ENCODE data around the gene KCTD18. TPM values are rescaled to one million over a fixed set of nuclear protein-coding genes. Genes with fewer than 3 reads are reported as not detected.

Gene KCTD18
- total and polyA plus RNA-seq, 2 of the 8 experiments (the other 6 are each of a cell fraction or from before 2014, with no cell fraction given): 1.6 to 3.1 TPM

DNA sequence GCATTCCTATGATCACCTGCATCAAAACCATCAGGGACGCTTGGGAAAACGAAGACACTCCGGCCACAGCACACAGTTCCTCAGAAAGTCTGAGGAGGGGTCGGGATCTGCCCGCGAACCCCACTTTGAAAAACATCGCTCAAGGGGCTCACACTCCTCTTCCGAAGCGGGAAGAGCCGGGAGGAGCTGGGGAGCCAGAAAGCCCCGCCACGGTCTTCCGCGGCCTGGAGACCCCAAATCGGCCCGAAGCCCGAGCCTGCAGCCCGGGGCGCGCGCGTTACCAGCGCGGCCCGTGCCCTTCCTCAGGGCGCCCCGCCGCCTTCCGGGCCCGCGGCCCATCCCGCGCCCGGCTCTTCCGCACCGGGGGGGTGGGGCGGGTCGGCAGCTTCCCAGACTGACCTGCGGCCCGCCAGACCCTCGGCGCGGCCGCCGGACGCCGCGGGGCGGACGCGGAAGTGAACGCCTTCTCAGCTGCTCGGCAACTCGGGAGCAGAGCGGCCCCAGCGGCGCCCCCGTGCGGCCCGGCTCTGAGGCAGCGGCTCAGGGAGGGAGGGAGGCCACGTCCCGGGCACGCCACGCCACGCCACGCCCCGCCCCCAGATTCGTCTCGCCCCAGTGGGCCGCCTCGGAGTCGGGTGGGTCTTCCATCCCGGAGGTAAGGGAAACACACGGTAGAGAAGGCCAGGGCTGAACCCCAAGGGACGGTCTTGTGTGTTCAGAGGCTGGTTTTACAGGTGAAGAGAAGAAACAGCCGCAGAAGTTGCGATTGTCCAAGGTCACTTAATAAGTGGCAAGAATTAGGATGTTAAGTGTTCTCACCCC, at the start of gene KCTD18 (continued):
- TF ChIP-seq SUZ12 (IDR thresholded peaks at IDR 0.05; ENCODE audit: low read length) (0 out of 2 replicates have a peak, but pooled peaks have one; percentile 37), POU5F1 (IDR thresholded peaks at IDR 0.05; ENCODE audit: low read depth, low read length) (no peak), FOSL1 (IDR thresholded peaks at IDR 0.05; ENCODE audit: insufficient read depth, low read depth, low read length) (no peak), KDM1A (IDR thresholded peaks at IDR 0.05; ENCODE audit: borderline replicate concordance, low read length) (no peak), TEAD4 (IDR thresholded peaks at IDR 0.05; ENCODE audit: low read depth, low read length) (no peak), HDAC2 (IDR thresholded peaks at IDR 0.05; ENCODE audit: borderline replicate concordance in 1 of 2, low read depth in 2 of 2, low read length in 2 of 2) (peak; percentile 91 to 99; a peak in 2 of 4 replicates), CBX5 (IDR thresholded peaks at IDR 0.05; ENCODE audit: low read depth, low read length) (no peak), GTF2F1 (IDR thresholded peaks at IDR 0.05; ENCODE audit: borderline replicate concordance, low read depth, low read length) (peak; percentile 85), SIN3A (conservative IDR thresholded peaks at IDR 0.05 in 1 of 2, IDR thresholded peaks at IDR 0.05 in 1 of 2; ENCODE audit: low read depth in 1 of 2, low read length in 2 of 2) (peak; percentile 85 to 88; a peak in 3 of 4 replicates), SP1 (IDR thresholded peaks at IDR 0.05; ENCODE audit: low read depth, low read length) (no peak), HDAC6 (IDR thresholded peaks at IDR 0.05; ENCODE audit: low read depth, low read length) (no peak), BCL11A (IDR thresholded peaks at IDR 0.05; ENCODE audit: low read depth in 2 of 2, low read length in 2 of 2) (no peak), RAD21 (IDR thresholded peaks at IDR 0.05 in 1 of 2, conservative IDR thresholded peaks at IDR 0.05 in 1 of 2; ENCODE audit: low read depth in 2 of 2, low read length in 2 of 2) (peak; percentile 50 to 64; a peak in 3 of 4 replicates), CTBP2 (IDR thresholded peaks at IDR 0.05; ENCODE audit: borderline replicate concordance, insufficient read depth, insufficient read length, low read length) (no peak), BRCA1 (IDR thresholded peaks at IDR 0.05; ENCODE audit: low read depth, low read length) (no peak)
- TF ChIP-seq, protein P1, sequence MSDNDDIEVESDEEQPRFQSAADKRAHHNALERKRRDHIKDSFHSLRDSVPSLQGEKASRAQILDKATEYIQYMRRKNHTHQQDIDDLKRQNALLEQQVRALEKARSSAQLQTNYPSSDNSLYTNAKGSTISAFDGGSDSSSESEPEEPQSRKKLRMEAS (IDR thresholded peaks at IDR 0.05): peak; percentile 46; the same call in 1 of the 2 replicates
- TF ChIP-seq, protein P2, sequence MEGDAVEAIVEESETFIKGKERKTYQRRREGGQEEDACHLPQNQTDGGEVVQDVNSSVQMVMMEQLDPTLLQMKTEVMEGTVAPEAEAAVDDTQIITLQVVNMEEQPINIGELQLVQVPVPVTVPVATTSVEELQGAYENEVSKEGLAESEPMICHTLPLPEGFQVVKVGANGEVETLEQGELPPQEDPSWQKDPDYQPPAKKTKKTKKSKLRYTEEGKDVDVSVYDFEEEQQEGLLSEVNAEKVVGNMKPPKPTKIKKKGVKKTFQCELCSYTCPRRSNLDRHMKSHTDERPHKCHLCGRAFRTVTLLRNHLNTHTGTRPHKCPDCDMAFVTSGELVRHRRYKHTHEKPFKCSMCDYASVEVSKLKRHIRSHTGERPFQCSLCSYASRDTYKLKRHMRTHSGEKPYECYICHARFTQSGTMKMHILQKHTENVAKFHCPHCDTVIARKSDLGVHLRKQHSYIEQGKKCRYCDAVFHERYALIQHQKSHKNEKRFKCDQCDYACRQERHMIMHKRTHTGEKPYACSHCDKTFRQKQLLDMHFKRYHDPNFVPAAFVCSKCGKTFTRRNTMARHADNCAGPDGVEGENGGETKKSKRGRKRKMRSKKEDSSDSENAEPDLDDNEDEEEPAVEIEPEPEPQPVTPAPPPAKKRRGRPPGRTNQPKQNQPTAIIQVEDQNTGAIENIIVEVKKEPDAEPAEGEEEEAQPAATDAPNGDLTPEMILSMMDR (IDR thresholded peaks at IDR 0.05; ENCODE audit: control extremely low read depth in 1 of 3, insufficient read depth in 1 of 3, low read depth in 1 of 3, low read length in 3 of 3): peak; percentile 74 to 83 (median 75)
- TF ChIP-seq, protein P3, sequence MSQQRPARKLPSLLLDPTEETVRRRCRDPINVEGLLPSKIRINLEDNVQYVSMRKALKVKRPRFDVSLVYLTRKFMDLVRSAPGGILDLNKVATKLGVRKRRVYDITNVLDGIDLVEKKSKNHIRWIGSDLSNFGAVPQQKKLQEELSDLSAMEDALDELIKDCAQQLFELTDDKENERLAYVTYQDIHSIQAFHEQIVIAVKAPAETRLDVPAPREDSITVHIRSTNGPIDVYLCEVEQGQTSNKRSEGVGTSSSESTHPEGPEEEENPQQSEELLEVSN (IDR thresholded peaks at IDR 0.05): no peak
